Stimulated activated memory B cell treated with anti-CD40 and anti-IgM and Interleukin-4, amounts not matched to agents 10 μg/mL and 1 μg/mL and 100 μg/mL, for 72 hours (primary cell): ENCODE data around the gene HORMAD2.
"Not testable (repeated sequence)": the region's sequence is repeated elsewhere in the genome, so short reads cannot be mapped to it uniquely, and the experiment has no call there.

Experiments used
- ATAC-seq: fragments of 150-1000 bp; cut with Tn5 transposase; 2 replicates; pipeline ENCODE4 v1.10.0; 2021
- H3K27ac Mint-ChIP-seq: one replicate; pipeline ENCODE4 v1.8.0; 2022; ENCODE audit warnings: mild to moderate bottlenecking, mixed read lengths
- H3K27me3 Mint-ChIP-seq: one replicate; pipeline ENCODE4 v1.8.0; 2022; ENCODE audit warnings: mixed read lengths
- H3K36me3 Mint-ChIP-seq: one replicate; pipeline ENCODE4 v1.8.0; 2022; ENCODE audit warnings: mixed read lengths
- H3K4me1 Mint-ChIP-seq: one replicate; pipeline ENCODE4 v1.8.0; 2022; ENCODE audit warnings: mixed read lengths
- H3K4me3 Mint-ChIP-seq: one replicate; pipeline ENCODE4 v1.8.0; 2022; ENCODE audit warnings: mild to moderate bottlenecking, moderate library complexity, mixed read lengths
- H3K9me3 Mint-ChIP-seq: one replicate; pipeline ENCODE4 v1.8.0; 2022; ENCODE audit warnings: mixed read lengths

HORMAD2 gene

DNA sequence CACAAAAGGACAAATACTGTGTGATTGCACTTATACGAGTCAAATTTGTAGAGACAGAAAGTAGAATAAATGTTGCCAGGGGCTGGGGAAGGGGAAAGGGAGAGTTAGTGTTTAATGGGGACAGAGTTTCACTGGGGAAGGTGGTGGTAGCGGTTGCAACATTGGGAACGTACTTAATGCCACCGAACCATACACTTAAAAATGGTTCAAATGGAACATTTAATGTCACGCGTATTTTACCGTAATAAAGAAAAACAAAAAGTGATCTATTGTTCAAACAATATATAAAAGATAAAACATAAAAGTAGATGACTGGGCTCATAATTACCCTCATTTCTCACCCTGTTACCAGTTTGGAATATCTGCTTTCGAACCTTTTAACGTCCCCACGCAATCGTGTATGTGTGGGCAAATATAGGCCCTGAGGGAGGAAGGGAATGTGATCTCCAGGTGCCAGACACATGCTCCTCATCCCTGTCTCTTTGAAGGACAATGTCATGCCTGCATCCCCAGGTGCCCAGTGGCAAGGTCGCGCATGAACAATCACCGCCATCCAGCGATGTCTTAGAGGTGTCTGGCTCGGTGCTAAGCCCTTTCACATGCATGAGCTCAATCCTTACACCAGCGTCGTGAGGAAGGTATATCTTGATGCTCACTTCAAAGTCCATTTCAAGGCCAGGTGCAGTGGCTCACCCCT, 131.0 kb downstream of the HORMAD2 start:
- H3K4me3 Mint-ChIP-seq: no peak overlapping the region
- peaks cover 9% of the 10 kb centered on the region for H3K4me1 Mint-ChIP-seq
- no peaks in the 10 kb centered on the region for H3K9me3 Mint-ChIP-seq
- ATAC-seq: no peak
- peaks cover 40% of the 10 kb centered on the region for H3K27me3 Mint-ChIP-seq
- no peaks in the 10 kb centered on the region for H3K36me3 Mint-ChIP-seq
- H3K27ac Mint-ChIP-seq: no peak overlapping the region

DNA sequence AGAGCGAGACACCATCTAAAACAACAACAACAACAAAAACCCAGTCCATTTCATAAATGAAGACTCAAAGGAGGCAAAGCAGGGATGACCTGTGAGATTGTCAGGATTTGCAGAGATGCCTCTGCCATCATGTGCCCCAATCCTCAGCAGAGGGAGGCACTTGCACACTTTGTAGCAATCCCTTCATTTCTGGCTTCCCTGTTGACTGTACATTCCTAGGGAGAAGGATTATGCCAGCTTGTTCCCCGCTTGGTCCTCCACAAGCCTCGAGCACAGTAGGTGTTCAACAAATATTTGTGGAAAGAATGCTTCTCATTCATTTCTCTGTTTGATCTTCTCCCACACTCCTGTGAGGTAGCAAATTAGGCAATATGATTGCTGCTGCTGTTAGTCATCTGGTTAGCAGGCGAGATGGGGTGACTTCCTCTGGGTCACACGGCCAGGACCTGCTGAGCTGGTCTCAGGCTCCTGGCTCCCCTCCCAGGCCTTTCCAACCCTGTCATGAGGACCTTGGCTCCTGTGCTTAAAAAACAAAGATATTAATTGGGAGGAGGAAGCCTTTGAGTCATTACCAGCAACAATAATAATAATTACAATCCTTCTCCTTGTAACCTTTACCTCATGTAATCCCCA, 132.2 kb downstream of the HORMAD2 start:
- no peak overlapping the region for H3K27ac Mint-ChIP-seq
- H3K36me3 Mint-ChIP-seq: no peaks in the 10 kb centered on the region
- H3K4me1 Mint-ChIP-seq: peaks cover 9% of the 10 kb centered on the region
- peaks cover 40% of the 10 kb centered on the region for H3K27me3 Mint-ChIP-seq
- no peaks in the 10 kb centered on the region for H3K9me3 Mint-ChIP-seq
- no peak for ATAC-seq
- H3K4me3 Mint-ChIP-seq: no peak overlapping the region

DNA sequence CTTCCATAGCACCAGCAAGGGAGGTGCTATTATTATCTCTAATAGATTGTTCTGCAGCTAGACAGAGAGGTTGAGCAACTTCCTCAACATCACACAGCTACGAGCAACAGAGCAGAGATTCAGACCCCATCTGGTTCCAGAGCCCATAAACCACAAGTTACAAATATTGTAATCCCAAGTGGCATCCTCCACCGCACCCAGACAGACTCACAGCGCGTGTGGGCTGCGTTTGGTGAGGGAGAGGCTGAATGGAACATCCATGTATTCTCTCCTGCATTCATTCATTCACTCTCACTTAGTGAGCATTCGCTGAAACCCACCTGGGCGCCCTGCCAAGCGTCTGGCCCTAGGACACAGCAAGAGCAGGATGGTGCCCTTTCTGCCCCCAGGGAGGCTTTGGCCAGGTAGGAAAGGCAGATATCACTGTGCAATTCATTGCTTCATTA, 132.8 kb downstream of the HORMAD2 start:
- H3K4me3 Mint-ChIP-seq: no peak overlapping the region
- no peak for ATAC-seq
- no peaks in the 10 kb centered on the region for H3K9me3 Mint-ChIP-seq
- peaks cover 9% of the 10 kb centered on the region for H3K4me1 Mint-ChIP-seq
- H3K27me3 Mint-ChIP-seq: peaks cover 40% of the 10 kb centered on the region
- no peak overlapping the region for H3K27ac Mint-ChIP-seq
- H3K36me3 Mint-ChIP-seq: no peaks in the 10 kb centered on the region

DNA sequence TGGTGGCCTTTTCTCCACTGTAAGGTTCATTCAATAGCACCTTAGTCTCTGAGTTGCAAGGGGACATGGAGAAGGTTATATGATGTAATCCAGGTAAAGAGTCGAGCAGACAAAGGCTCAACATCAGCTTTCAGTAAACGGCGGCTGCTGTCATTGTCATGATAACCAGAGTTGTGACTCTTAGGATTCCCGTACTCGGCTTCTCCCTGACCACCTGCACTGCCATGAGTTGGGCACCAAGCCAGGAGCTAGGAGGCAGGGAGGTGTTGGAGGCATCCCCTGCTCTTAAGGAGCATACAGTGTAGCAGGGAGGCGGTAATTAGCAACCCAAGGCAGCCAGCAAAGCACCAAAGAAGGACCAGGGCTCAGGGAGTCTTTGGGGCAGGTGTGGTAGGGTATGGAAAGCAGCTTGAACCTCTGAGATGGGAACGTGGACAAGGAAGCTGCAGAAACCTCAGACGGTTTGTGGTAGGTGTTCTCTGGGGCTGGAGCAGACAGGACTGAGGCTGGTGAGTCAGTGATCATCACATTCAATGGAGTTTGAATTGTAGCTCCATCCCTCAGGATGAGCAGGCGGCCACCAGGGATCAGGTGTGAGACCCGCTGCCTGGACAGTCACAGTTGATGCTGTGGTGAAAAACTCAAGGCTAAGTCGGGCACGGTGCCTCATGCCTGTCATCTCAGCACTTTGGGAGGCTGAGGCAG, 134.6 kb downstream of the HORMAD2 start:
- Mint-ChIP-seq H3K9me3 (no peaks in the 10 kb centered on the region), H3K4me3 (no peak overlapping the region), H3K27me3 (peaks cover 35% of the 10 kb centered on the region), H3K36me3 (no peaks in the 10 kb centered on the region), H3K4me1 (peaks cover 14% of the 10 kb centered on the region), H3K27ac (no peak overlapping the region)
- no peak for ATAC-seq

DNA sequence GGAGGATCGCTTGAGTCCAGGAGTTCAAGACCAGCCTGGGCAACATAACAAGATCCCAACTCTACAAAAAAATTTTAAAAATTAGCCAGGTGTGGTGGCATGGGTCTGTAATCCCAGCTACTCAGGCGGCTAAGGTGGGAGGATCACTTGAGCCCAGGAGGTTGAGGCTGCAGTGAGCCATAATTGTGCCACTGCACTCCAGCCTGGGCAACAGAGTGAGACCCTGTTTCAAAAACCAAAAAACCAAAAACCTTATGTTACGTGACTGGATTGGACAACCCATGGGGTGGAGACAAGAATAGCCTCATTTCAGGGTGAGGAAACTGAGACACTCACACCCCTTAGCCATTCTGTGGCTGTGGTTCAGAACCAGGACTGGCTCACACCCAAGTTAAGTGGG, 136.0 kb downstream of the HORMAD2 start:
- H3K27me3 Mint-ChIP-seq: peaks cover 20% of the 10 kb centered on the region
- H3K27ac Mint-ChIP-seq, H3K4me3 Mint-ChIP-seq, ATAC-seq, H3K36me3 Mint-ChIP-seq, H3K9me3 Mint-ChIP-seq: not testable (repeated sequence)
- H3K4me1 Mint-ChIP-seq: peaks cover 28% of the 10 kb centered on the region

DNA sequence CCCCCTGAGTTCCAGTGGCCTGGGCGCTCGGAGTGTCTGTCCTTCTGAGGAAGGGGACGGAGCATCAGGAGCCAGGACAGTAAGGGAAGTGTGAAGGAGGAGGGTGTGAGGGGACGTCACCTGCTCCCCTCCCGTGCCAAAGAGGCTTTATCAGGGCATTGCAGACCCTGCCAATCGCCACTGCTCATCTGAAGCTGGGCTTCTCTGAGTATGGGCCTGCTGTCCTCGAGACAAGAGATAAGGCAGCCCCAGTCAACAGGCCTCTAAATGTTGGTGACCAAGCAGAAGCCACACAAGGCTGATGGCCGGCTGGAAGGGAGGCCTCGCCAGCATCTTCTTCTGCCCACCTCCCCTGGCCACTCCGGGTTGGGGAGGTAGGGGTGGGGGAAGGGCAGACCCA, 136.4 kb downstream of the HORMAD2 start:
- H3K27me3 Mint-ChIP-seq: peaks cover 18% of the 10 kb centered on the region
- H3K4me1 Mint-ChIP-seq: peaks cover 32% of the 10 kb centered on the region
- H3K4me3 Mint-ChIP-seq: no peak overlapping the region
- no peak overlapping the region for H3K27ac Mint-ChIP-seq
- H3K36me3 Mint-ChIP-seq: no peaks in the 10 kb centered on the region
- H3K9me3 Mint-ChIP-seq: no peaks in the 10 kb centered on the region
- ATAC-seq: no peak

DNA sequence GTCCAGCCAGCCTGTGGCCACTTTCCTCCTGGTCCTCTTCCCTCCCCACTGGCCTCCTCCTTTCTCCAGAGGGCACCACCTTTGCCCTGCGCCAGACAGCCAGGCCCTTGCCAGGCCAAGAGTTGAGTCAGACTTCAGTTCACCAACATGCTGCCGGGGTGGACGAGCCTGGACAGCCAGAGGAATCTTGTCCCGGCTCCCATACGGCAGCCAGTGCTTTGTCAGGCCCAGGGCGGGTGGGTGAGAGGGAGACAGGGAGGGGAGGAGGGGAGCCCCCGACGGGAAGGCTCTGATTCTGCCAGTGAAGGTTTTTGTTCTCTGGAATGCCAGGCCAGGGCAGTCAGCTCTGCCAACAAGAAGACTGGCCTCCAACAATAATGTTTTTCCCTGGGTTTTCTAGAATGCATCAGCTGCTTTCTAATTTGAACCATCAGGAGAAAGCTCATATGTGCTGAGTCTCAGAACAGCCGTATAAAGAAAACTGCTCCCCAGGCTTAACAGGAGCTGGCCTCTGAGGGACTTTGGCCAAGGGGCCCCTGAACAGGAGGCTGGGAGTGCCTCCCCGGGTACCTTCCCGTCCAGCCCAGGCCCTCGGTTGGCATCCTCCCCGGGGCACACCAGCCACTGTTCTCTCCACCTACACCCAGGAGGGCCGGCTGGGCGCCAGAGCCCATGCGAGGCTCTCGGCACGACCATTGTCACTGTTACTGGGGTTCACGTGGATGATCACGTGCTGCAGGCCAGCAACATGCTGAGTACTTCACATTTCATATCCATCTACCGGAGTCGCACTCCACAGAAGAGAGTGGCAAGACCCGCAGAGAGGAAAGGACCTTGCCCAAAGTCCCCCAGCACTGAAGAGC, 137.7 kb downstream of the HORMAD2 start:
- peaks cover 15% of the 10 kb centered on the region for H3K27me3 Mint-ChIP-seq
- ATAC-seq: no peak
- H3K4me1 Mint-ChIP-seq: peaks cover 36% of the 10 kb centered on the region
- no peaks in the 10 kb centered on the region for H3K9me3 Mint-ChIP-seq
- no peak overlapping the region for H3K4me3 Mint-ChIP-seq
- no peaks in the 10 kb centered on the region for H3K36me3 Mint-ChIP-seq
- no peak overlapping the region for H3K27ac Mint-ChIP-seq

DNA sequence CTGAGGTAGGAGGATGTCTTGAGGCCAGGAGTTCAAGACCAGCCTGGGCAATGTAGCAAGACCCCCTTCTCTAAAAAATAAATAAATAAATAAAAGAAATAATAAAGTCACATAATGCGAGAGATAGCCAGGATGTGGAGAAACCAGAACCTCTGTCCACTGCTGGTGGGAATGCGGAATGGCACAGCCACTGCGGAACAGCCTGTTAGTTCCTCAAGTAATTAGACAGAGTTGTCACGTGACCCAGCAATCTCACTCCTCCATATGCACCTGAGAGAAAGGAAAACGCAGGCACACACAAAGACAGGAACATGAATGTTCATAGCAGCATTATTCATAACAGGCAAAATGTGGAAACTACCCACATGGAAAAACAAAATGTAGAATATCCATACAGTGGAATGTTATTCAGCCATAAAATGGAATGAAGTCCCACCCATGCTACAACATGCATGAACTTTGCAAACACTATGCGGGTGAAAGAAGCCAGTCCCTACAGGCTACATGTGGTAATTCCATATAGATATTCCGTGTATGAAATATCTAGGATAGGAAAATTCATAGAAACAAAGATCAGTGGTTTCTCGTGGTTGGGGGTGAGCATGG, 138.9 kb downstream of the HORMAD2 start:
- Mint-ChIP-seq H3K27me3 (peaks cover 13% of the 10 kb centered on the region), H3K36me3 (no peaks in the 10 kb centered on the region), H3K4me3 (no peak overlapping the region), H3K4me1 (peaks cover 31% of the 10 kb centered on the region), H3K27ac (peak overlapping the region; percentile 17), H3K9me3 (no peaks in the 10 kb centered on the region)
- ATAC-seq: no peak

DNA sequence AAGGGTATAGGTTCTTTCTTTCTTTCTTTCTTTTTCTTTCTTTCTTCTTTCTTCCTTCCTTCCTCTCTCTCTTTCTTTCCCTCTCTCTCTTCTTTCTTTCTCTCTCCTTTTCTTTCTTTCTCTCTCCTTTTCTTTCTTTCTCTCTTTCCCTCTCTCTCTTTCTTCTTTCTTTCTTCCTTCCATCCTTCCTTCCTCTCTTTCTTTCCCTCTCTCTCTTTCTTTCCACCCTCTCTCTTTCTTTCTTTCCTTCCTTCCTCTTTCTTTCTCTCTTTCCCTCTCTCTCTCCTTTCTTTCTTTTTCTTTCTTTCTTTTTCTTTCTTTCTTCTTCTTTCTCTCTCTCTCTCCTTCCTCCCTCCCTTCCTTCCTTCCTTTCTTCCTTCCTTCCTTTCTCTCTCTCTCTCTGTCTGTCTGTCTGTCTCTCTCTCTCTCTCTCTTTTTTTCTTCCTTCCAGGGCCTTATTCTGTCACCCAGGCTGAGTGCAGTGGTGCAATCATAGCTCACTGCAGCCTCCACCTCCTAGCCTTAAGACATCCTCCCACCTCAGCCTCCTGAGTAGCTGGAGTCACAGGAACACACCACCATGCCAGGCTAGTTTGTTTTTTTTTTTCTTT, 139.5 kb downstream of the HORMAD2 start:
- Mint-ChIP-seq H3K27me3 (peaks cover 8% of the 10 kb centered on the region), H3K4me1 (peaks cover 35% of the 10 kb centered on the region), H3K27ac (peak overlapping the region; percentile 17), H3K36me3 (no peaks in the 10 kb centered on the region), H3K4me3 (no peak overlapping the region), H3K9me3 (no peaks in the 10 kb centered on the region)
- no peak for ATAC-seq

DNA sequence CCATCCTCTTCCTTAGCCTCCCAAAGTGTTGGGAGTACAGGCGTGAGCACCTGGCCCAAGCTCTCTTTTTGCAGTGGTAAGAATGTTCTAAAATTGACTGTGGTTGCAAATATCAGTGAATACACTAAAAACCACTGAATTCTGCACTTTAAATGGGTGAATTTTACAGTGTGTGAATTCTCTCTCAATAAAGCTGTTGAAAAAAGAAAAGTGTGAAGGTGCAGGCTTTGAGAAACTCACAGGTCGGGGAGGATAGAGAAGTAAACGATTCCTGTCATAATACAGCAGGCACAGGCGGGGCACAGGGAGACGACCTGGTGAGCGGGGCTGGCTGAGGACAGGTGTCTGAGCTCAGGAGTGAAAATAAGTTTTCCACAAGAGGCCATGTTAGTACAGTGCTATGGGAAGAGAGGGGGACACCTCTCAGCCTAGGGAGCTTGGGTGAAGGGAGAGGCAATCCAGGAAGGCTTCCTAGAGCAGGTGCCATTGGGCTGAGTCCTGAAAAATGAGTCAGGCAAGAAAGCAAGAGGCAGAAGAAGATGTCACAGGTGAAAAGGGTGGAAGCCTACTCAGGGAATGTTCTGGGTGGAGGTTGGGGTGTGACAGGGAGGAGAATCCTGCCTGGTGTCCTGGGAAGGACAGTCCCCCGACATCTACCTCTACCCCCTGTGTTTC, 140.2 kb downstream of the HORMAD2 start:
- Mint-ChIP-seq H3K27me3 (peaks cover 7% of the 10 kb centered on the region), H3K27ac (peak overlapping the region; percentile 17), H3K4me1 (peaks cover 40% of the 10 kb centered on the region), H3K9me3 (peaks cover 3% of the 10 kb centered on the region), H3K4me3 (no peak overlapping the region), H3K36me3 (no peaks in the 10 kb centered on the region)
- no peak for ATAC-seq

DNA sequence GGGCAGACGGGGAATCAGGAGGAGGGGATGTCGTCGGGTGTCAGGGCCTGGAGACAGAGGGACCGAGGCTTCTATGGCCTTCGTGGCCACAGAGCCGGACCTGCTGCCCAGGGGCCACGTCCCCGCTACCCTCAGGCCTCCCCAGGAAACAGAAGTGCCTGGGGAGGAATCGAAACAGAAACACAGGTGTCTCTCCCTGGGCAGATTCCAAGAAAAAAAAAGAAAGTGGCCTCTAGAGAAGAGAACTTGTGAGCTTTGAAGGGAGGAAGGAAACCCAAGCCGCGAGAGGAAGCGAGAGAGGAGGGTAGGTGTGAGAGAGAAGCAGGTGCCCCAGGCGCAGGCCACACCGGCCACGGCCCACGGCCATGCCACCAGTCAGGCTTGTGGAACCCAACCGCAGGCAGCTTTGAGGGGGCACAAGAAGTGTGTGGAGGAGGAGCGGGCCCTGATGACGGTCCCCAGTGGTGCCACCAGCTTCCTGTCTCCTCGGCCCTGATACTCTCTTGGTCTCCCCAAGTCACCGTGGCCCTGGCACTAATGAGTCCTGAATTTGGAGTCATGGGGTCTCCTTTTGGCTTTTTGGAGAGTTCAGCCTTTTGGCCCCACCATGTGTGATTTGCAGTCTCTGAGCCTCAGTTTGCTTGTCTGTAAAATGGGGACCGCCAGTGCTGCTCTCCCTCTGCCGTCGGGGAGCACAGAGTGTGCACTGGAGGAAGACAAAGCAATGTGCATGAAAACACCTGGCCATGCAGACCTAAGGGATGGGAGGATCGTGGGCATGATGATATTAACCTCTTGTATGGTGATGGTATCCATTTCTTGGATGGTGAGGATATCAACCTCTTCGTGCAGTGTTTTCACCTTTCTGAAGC, 141.1 kb downstream of the HORMAD2 start:
- Mint-ChIP-seq H3K9me3 (peaks cover 3% of the 10 kb centered on the region), H3K4me3 (no peak overlapping the region), H3K36me3 (no peaks in the 10 kb centered on the region), H3K27me3 (peaks cover 12% of the 10 kb centered on the region), H3K27ac (peak overlapping the region; percentile 9), H3K4me1 (peaks cover 40% of the 10 kb centered on the region)
- peak; percentile 79 for ATAC-seq

DNA sequence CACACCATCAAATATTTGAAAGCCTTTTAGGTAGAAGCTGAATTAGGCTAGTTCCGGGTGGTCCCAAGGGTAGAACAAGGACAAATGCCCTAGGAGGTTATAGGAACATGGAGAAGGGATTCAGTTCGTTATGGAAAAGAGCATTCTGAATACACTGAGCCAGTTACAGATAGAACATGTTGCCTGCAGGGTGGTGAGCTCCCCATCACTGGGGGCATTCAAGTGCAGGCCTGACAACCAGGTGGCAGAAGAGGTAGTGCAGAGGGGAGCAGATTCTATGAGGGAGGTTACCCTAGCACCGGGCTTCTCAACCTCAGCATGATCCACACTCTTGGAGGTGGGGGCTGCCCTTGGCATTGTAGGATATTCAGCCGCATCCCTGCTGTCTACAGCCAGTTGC, 142.1 kb downstream of the HORMAD2 start:
- H3K4me1 Mint-ChIP-seq: peaks cover 40% of the 10 kb centered on the region
- H3K27me3 Mint-ChIP-seq: peaks cover 17% of the 10 kb centered on the region
- H3K4me3 Mint-ChIP-seq: no peak overlapping the region
- no peaks in the 10 kb centered on the region for H3K36me3 Mint-ChIP-seq
- peaks cover 3% of the 10 kb centered on the region for H3K9me3 Mint-ChIP-seq
- no peak for ATAC-seq
- H3K27ac Mint-ChIP-seq: no peak overlapping the region

DNA sequence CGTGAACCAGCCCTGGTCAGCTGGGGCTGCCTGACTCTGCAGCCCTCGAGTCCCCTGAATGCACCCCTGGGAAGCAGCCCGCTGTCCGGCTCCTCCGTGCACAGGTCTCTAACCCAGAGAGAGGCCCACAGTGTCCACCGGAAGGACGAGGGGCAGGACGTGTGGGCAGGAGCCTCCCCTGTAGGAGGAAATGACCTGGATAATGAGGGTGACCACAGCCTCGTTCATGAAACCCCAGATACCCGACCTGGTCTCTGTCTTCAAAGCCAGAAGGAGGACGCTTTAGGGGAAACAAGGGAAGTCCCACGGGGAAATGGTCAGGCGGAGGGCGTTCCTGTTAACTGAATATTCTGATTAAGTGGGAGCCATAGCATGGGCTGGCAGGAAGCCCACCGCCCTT, 143.0 kb downstream of the HORMAD2 start:
- H3K4me1 Mint-ChIP-seq: peaks cover 40% of the 10 kb centered on the region
- no peaks in the 10 kb centered on the region for H3K36me3 Mint-ChIP-seq
- H3K27ac Mint-ChIP-seq: no peak overlapping the region
- peaks cover 24% of the 10 kb centered on the region for H3K27me3 Mint-ChIP-seq
- no peak for ATAC-seq
- no peak overlapping the region for H3K4me3 Mint-ChIP-seq
- H3K9me3 Mint-ChIP-seq: peaks cover 3% of the 10 kb centered on the region
